CD4-positive, alpha-beta memory T cell (primary cell): Measurements from ENCODE around the gene MDM2. TPM values are rescaled to one million over a fixed set of nuclear protein-coding genes. Genes with fewer than 3 reads are reported as not detected.
A peak's percentile ranks its signal among the peaks of the same experiment; 100 is the strongest.
"Not testable (repeated sequence)": the region's sequence is repeated elsewhere in the genome, so short reads cannot be mapped to it uniquely, and the experiment has no call there.

Experiments used
- CTCF ChIA-PET: fragments of 350-600 bp; sonication (Branson Sonifier 250); formaldehyde crosslinking; loops from one replicate; lab custom pipeline; 2021; ENCODE audit warnings: inconsistent platforms; ENCODE audit not compliant: partially characterized antibody; lab: Charles Lee
- POLR2A ChIA-PET: fragments of 350-600 bp; sonication (Branson Sonifier 250); formaldehyde crosslinking; loops from one replicate; lab custom pipeline; 2021; ENCODE audit not compliant: partially characterized antibody; lab: Charles Lee
- DNase-seq, 5 donors: peaks; one replicate each; pipeline versions ENCODE4 v3.0.0 to v3.0.0-alpha.2; 2020 to 2022; ENCODE audit warnings: mixed read lengths in 1 of 5
- H3K27ac ChIP-seq: one replicate; pipeline ENCODE4 v1.7.0; 2013; ENCODE audit warnings: low read depth, low read length
- H3K27me3 ChIP-seq: 2 replicates; pipeline ENCODE4 v1.7.0; 2013; ENCODE audit warnings: mild to moderate bottlenecking, low read length, moderate library complexity; ENCODE audit not compliant: insufficient read depth
- H3K36me3 ChIP-seq: 2 replicates; pipeline ENCODE4 v1.7.0; 2013; ENCODE audit warnings: mild to moderate bottlenecking, low read length, moderate library complexity; ENCODE audit not compliant: insufficient read depth
- H3K4me1 ChIP-seq: 2 replicates; pipeline ENCODE4 v1.7.0; 2013; ENCODE audit warnings: mild to moderate bottlenecking, low read length, moderate library complexity; ENCODE audit not compliant: insufficient read depth
- H3K4me3 ChIP-seq, 2 donors: one replicate each; pipeline ENCODE4 v1.7.0; 2013; ENCODE audit warnings: low read length in 2 of 2, mild to moderate bottlenecking in 1 of 2
- H3K9me3 ChIP-seq, 2 donors: one replicate each; pipeline ENCODE4 v1.7.0; 2013; ENCODE audit warnings: low read length in 2 of 2, control low read depth in 1 of 2; ENCODE audit not compliant: control insufficient read depth in 1 of 2
- H3K27ac Mint-ChIP-seq, 7 donors: one replicate each; pipeline ENCODE4 v1.8.0; 2020 to 2021; ENCODE audit warnings: mixed read lengths in 7 of 7, mild to moderate bottlenecking in 6 of 7, inconsistent platforms in 3 of 7, moderate library complexity in 3 of 7
- H3K27me3 Mint-ChIP-seq, 2 donors: one replicate each; pipeline ENCODE4 v1.8.0; 2020 to 2021; ENCODE audit warnings: mixed read lengths in 2 of 2
- H3K36me3 Mint-ChIP-seq, 2 donors: one replicate each; pipeline ENCODE4 v1.8.0; 2020 to 2021; ENCODE audit warnings: mixed read lengths in 2 of 2, inconsistent platforms in 1 of 2, mild to moderate bottlenecking in 1 of 2
- H3K4me1 Mint-ChIP-seq, 4 donors: one replicate each; pipeline ENCODE4 v1.8.0; 2020 to 2021; ENCODE audit warnings: mixed read lengths in 4 of 4, mild to moderate bottlenecking in 1 of 4
- H3K4me3 Mint-ChIP-seq, 8 donors: one replicate each; pipeline ENCODE4 v1.8.0; 2020 to 2021; ENCODE audit warnings: mixed read lengths in 8 of 8, mild to moderate bottlenecking in 7 of 8, moderate library complexity in 6 of 8, inconsistent platforms in 3 of 8
- H3K9me3 Mint-ChIP-seq, 8 donors: one replicate each; pipeline ENCODE4 v1.8.0; 2020 to 2021; ENCODE audit warnings: mixed read lengths in 8 of 8, mild to moderate bottlenecking in 5 of 8, inconsistent platforms in 3 of 8, moderate library complexity in 1 of 8
- intact Hi-C: fragments of 100-400 bp; cut with micrococcal nuclease; formaldehyde crosslinking; loops from one replicate; pipeline ENCODE4 v1.15.1; 2023
- polyA plus RNA-seq, 2 donors: library from polyadenylated mRNA; unstranded; fragments of 300-500 nt; fragmentation: Illumina TruSeq; gene quantifications; one replicate each; pipeline ENCODE4 v1.2.3, GENCODE V29; 2021
- total RNA-seq, 2 experiments: library from RNA; stranded (reverse); gene quantifications; one replicate each; pipeline ENCODE4 v1.2.3, GENCODE V29; 2021

MDM2 gene
- total and polyA plus RNA-seq, 4 experiments from 2014 or later: 9.7 to 121 (median 69.9) TPM

DNA sequence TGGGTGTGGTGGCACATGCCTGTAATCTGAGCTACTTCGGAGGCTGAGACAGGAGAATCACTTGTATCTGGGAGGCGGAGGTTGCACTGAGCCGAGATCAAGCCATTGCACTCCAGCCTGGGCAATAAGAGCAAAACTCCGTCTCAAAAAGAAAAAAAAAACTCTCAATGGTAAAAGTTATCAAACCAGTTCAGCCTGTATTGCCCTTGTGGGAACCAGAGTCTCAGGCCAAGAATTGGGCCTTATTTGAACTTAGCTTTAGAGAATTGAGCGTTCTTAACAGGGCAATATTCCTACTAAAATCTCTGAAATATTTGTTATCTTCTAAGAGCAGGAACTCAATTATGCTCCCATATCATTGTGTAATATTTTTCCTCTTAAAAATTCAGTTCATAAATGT, 7.7 kb upstream of the MDM2 start:
- no peak overlapping the region for H3K4me3 Mint-ChIP-seq
- Histone ChIP-seq H3K36me3 (no peaks in the 10 kb centered on the region), H3K4me3 (no peak overlapping the region), H3K9me3 (no peaks in the 10 kb centered on the region), H3K4me1 (no peaks in the 10 kb centered on the region), H3K27ac (no peak overlapping the region), H3K27me3 (no peaks in the 10 kb centered on the region)
- no peaks in the 10 kb centered on the region for H3K27me3 Mint-ChIP-seq
- H3K9me3 Mint-ChIP-seq: no peaks in the 10 kb centered on the region
- H3K36me3 Mint-ChIP-seq: no peaks in the 10 kb centered on the region
- H3K4me1 Mint-ChIP-seq: no peaks in the 10 kb centered on the region
- H3K27ac Mint-ChIP-seq: no peak overlapping the region
- intact Hi-C loops: no loop called here
- DNase-seq: no peak
- ChIA-PET CTCF (interaction anchor here (0.7 to 1.1 kb wide), 2 partner anchors 7 to 30 kb away, joined by 3 to 5 read pairs; partner anchors contain the start of gene MDM2), POLR2A (no interaction called here)

DNA sequence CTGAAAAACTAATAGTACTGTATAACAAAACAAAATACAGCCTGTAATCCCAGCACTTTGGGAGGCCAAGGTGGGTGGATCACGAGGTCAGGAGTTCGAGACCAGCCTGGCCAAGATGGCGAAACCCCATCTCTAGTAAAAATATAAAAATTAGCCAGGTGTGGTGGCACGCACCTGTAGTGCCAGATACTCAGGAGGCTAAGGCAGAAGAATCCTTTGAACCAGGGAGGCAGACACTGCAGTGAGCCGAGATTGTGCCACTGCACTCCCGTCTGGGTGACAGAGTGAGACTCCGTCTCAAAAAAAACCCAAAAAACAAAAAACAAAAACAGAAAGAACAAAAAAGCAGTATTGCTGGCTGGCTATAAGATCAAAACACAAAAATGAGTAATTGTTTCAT, 6.9 kb upstream of the MDM2 start:
- H3K9me3 Mint-ChIP-seq, H3K27ac Mint-ChIP-seq, H3K36me3 ChIP-seq, H3K27me3 Mint-ChIP-seq, H3K27ac ChIP-seq, H3K27me3 ChIP-seq, H3K9me3 ChIP-seq, H3K4me3 ChIP-seq, DNase-seq, H3K4me1 Mint-ChIP-seq, CTCF ChIA-PET, H3K36me3 Mint-ChIP-seq, H3K4me1 ChIP-seq, H3K4me3 Mint-ChIP-seq, intact Hi-C loops, POLR2A ChIA-PET: not testable (repeated sequence)

DNA sequence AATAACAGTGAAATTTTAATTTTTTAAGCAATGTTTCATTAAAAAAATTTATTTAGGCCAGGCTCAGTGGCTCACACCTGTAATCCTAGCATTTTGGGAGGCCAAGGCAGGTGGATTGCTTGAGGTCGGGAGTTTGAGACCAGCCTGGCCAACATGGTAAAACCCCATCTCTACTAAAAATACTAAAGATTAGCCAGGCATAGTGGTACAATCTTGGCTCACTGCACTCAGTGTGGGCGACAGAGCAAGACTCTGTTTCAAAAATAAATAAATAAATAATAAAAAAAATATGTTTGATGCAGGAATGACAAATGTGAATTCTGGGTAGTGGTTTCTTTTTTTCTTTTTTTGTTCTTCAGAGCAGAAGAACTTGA, 5.6 kb upstream of the MDM2 start:
- H3K27ac Mint-ChIP-seq, intact Hi-C loops, H3K9me3 ChIP-seq, H3K4me1 Mint-ChIP-seq, H3K36me3 ChIP-seq, H3K27me3 ChIP-seq, H3K4me3 Mint-ChIP-seq, H3K36me3 Mint-ChIP-seq, H3K9me3 Mint-ChIP-seq, CTCF ChIA-PET, DNase-seq, H3K4me3 ChIP-seq, H3K27ac ChIP-seq, POLR2A ChIA-PET, H3K4me1 ChIP-seq, H3K27me3 Mint-ChIP-seq: not testable (repeated sequence)

DNA sequence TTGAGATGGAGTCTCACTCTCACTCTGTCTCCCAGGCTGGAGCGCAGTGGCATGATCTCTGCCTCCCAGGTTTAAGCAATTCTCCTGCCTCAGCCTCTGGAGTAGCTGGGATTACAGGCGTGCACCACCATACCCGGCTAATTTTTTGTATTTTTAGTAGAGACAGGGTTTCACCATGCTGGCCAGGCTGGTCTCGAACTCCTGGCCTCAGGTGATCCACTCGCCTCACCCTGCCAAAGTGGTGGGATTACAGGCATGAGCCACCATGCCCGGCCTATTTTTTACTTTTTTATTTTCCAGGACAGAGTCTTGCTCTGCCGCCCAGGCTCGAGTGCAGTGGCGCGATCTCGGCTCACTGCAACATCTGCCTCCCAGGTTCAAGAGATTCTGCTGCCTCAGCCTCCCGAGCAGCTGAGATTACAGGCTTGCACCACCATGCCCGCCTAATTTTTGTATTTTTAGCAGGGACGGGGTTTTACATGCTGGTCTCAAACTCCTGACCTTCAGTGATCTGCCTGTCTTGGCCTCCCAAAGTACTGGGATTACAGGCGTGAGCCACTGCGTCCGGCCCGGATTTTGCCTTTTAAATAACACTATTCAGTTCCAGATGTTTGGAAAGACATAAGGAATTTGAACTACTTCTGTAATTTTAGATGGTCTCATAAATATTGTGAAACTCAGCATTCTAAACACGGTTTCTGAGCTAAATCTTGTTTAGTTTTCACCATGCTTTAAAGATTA, 4.9 kb upstream of the MDM2 start:
- intact Hi-C loops, CTCF ChIA-PET: not testable (repeated sequence)
- POLR2A ChIA-PET: interaction anchor here (0.7 kb wide), 1 partner anchor 10 kb away, joined by 3 read pairs; no protein-coding TSS in a partner anchor

DNA sequence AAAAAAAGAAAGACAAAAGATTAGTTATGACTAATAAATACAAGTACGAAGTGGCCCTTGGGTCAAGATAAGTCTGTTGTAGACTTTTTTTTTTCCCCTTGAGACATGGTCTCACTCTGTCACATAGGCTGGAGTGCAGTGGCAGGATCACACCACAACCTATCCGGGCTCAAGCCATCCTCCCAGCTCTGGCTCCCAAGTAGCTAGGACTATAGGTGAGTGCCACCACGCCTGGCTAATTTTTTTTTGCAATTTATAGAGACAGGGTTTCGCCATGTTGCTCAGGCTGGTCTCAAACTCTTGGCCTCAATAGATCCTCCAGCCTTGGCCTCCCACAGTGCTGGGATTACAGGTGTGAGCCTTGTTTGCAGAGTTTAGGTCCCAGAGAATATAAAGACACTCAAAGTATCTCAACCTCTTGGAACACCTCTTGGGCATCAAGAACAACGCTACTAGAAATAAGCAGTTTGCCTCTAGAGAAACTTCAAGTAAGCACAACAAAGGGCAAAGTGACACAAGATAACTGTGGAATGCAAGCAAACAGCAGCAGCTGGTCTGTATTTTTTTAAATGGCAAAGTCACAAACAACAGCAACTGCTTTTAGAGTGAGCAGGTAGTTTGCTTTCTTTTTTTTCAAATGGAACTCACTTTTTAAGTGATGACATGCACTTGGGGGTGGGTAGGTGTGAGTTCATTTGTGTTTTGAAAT, 3.9 kb upstream of the MDM2 start:
- Histone ChIP-seq H3K9me3 (no peaks in the 10 kb centered on the region), H3K36me3 (no peaks in the 10 kb centered on the region), H3K27ac (no peak overlapping the region), H3K4me3 (no peak overlapping the region), H3K4me1 (peaks cover 11% of the 10 kb centered on the region), H3K27me3 (no peaks in the 10 kb centered on the region)
- intact Hi-C loops: no loop called here
- Mint-ChIP-seq H3K4me1 (peaks cover 2 to 24% (median 10%) of the 10 kb centered on the region in 4 donors), H3K27me3 (no peaks in the 10 kb centered on the region), H3K4me3 (peak overlapping the region in 1 of 8 donors; percentile 13), H3K36me3 (peaks cover under 1 to 8% of the 10 kb centered on the region in 2 donors), H3K27ac (no peak overlapping the region), H3K9me3 (no peaks in the 10 kb centered on the region)
- no peak for DNase-seq
- CTCF ChIA-PET: no interaction called here
- POLR2A ChIA-PET: interaction anchor here (0.7 kb wide), 1 partner anchor 9 kb away, joined by 3 read pairs; no protein-coding TSS in a partner anchor

More for the DNA sequence above, 4.9 kb upstream of the MDM2 start:
- H3K27me3 ChIP-seq, H3K4me3 ChIP-seq, H3K27me3 Mint-ChIP-seq, H3K27ac Mint-ChIP-seq, DNase-seq, H3K4me3 Mint-ChIP-seq, H3K9me3 ChIP-seq, H3K27ac ChIP-seq, H3K36me3 ChIP-seq, H3K9me3 Mint-ChIP-seq, H3K4me1 ChIP-seq, H3K36me3 Mint-ChIP-seq: not testable (repeated sequence)
- peaks cover 0 to 14% (median 6%) of the 10 kb centered on the region in 4 donors for H3K4me1 Mint-ChIP-seq

DNA sequence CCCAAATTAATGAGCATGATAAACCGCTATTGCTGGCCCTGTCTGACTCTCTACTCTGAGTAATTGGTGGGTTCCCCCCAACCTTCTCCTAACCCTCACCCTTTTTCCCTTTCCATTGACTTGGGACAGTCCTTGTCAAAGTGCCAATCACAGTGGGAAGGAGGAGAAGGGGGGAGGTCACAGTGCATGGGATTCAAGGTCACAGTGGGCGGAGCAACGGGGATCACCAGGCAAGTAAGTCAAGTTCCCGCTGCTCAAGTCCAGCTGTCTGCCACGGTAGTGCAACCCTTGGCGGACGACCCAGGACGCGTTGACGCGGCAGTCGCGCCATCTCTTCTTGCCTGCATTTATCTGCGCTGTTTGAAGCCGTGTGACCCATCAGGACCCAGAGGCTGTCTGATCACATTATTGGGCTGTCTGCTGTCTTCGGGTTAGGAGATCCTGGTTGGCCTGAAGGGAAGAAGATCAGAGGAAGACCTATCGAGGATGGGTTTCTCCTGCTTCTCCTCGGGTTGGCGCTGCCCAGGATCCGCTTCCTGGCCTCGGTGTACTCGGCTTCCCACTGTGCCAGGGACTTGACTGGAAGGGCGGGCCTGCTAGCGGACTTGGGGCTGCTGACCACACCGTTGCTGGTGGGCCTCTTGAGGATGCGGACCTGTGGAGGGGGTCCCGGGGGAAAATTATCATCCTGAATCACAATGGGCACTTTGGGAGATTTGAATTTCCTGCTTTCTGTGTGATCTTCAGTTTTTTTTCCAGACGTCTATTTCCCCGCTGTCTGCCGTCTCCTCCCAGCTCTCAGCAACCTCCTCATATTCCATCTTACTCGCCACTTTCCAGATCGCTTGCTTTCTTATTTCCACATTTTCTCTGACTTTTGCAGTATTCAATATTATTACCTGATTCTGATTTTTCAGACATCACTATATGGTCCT, 3.1 kb upstream of the MDM2 start:
- ChIA-PET POLR2A (no interaction called here), CTCF (no interaction called here)
- no peaks in the 10 kb centered on the region for H3K27me3 ChIP-seq
- DNase-seq: no peak
- Mint-ChIP-seq H3K27me3 (no peaks in the 10 kb centered on the region), H3K4me1 (peaks cover 4 to 28% (median 11%) of the 10 kb centered on the region in 4 donors), H3K9me3 (no peaks in the 10 kb centered on the region), H3K27ac (peak overlapping the region in 3 of 7 donors; percentile 2 to 54 (median 20)), H3K36me3 (peaks cover 8 to 15% of the 10 kb centered on the region in 2 donors), H3K4me3 (no peak overlapping the region)
- H3K9me3 ChIP-seq: no peaks in the 10 kb centered on the region
- H3K4me3 ChIP-seq: no peak overlapping the region
- intact Hi-C loops: loop anchor here (5.0 kb wide), 1 partner anchor 447 kb away; no protein-coding TSS in a partner anchor
- no peaks in the 10 kb centered on the region for H3K36me3 ChIP-seq
- H3K27ac ChIP-seq: no peak overlapping the region
- peaks cover 16% of the 10 kb centered on the region for H3K4me1 ChIP-seq
